HG03575 (cell line): ENCODE measurements around the gene TIFAB.
"Not testable (repeated sequence)": the region's sequence is repeated elsewhere in the genome, so short reads cannot be mapped to it uniquely, and the experiment has no call there.

Experiments used
- ATAC-seq: cut with Tn5 transposase; IDR thresholded peaks from one replicate; pipeline ENCODE4 v1.9.1; 2021; ENCODE audit not compliant: unreplicated experiment, insufficient number of reproducible peaks, low FRiP score; ENCODE audit errors: extremely low read depth

Gene TIFAB, protein sequence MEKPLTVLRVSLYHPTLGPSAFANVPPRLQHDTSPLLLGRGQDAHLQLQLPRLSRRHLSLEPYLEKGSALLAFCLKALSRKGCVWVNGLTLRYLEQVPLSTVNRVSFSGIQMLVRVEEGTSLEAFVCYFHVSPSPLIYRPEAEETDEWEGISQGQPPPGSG

DNA sequence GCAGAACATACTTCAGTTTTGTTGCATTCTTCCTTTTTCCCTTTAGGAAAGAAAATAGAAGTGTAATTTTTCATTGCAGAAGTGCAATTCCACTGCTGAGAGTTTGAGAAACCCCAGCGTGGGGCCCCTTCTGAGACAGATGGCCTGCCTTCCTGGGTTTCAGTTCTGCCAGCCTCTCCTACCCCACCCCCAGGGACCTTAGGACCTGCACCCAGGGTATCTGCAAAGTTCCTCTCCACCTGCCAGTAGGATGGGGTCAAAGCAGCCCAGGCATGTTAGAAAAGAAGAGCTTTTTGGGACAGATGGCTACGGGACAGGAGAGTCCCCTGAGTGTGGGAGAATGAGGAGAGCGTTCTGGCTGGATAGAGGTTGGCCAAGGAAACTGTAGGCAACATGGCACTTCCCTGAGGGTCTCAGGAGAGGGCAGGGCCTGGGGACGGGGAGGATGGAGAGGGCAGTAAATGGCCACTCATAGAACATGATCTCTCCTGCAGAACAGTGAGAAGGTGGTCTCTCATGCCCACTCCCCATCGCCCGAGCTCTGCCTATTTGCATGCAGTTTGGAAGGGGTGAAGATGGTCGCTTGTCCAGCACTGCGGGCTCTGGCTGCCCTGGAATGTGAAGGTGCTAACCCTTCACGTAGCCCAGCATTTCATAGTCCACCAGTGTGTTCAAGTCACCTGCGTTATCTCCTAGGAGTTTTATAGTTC is at the start of gene TIFAB:
TSS of gene TIFAB (minus strand) at position 31 of the 710 bp plus-strand sequence. CDS start 2,412 bp downstream, outside the sequence.
- no peak for ATAC-seq

DNA sequence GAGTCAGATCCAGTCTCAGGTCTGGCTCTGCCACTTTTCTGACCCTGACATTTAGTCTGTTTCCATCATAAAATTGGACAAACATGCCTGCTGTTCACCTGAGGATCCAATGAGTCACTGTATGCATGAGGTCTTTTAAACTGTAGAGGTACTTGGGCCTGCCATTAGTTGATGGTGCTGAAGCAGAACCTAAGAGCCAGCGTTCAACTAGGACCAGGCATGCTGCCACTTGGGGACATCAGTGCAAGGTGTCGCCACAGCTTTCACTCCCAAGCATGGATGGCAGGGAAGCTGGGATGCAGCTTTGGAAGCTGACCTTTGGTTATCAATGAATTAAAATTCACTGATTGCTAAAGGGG is 46.5 kb upstream of the TIFAB start:
- no peak for ATAC-seq

DNA sequence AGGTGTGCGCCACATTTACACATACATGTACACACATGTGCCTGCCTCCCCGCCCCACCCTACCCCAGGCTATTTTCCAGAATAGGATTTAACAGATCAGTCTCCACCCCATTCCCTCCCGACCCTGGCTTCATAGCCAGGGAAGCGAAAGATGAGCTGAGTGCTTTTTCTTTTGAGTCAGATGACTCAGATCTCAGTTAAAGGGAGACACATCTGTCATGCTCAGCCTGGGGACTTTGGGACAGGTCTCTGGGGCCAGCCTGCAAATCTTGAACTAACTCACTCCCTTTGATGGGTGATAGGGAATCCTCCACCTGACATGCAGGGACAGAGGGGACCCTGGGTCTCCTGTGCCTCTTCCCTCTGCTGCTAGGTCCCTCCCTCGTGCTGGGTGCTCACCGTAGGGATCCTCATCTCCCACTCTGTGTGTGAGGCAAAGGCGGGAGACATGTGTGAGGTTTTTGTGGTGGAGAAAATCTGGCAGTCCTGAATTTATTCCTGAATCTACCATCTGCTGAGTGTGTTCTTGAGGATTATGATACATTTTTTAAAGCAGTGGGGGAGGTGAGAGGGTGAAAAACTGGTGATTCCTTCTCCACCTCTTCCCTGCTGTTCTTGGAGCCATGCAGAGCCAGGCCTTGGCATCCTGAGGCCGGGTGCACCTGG is 46.0 kb upstream of the TIFAB start:
- ATAC-seq = no peak

DNA sequence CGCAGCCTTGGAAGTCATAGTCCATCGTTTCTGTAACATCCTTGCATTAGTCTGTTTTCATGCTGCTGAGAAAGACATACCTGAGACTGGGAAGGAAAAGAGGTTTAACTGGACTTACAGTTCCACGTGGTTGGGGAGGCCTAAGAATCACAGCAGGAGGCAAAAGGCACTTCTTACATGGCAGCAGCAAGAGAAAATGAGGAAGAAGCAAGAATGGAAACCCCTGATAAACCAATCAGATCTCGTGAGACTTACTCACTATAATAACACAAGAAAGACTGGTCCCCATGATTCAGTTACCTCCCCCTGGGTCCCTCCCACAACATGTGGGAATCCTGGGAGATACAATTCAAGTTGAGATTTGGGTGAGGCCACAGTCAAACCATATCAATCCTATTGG is 43.4 kb upstream of the TIFAB start:
- ATAC-seq = not testable (repeated sequence)

DNA sequence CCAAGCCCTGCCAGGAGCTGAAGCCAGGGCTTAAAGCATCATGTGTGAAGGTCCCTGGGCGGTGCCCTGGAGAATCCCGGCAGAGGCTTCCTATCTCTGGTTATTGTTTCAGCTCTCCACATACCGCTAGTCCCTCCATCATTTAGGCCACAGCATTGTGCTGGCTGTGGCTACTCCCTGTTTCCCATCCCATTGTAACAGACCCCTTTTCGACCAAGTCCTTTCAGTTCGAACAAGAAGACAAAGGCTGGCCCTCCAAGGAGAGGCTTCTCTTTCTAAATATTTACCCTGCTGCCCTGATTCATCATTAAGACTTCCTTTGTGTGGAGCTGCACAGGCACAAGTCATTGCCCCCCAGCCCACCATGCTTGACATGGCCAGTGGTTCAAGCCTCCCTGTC is 42.0 kb upstream of the TIFAB start:
- no peak for ATAC-seq

DNA sequence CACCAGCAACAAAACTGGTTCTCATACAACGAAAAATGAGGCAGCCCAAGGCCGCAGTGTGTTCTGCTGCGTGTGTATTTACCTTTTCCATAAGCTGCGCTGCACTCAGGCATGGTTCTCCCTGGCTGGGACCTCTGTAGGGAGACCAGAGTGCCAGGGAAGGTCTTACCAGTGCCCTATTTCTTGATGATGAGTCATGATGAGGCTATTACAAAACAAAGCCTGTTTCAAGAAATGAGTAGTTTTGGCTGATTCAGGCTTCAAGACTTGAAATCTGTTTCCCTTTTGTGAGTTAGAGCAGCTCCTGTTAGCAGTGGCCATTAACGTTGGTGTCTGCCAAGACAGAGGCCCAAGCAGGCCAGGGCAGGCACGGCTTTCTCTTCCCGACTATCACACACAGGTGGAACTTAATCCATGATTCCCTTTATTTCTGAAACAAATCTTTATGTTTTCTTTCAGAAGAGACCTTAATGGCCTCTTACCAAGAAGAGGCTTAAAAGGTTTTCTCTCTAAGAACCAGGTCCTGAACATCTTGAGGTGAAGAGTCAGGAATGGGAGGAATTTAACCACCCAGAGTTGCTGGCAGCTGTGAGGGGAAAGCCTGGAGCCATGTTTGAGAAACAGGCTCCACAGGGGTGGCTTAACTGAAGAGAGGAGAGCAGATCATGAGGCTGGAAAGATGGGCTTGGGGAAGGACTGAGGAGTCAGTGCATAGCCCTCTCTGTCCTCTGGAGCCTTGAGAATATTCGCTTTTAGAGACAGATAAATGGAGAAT is 41.4 kb upstream of the TIFAB start:
- ATAC-seq = no peak

DNA sequence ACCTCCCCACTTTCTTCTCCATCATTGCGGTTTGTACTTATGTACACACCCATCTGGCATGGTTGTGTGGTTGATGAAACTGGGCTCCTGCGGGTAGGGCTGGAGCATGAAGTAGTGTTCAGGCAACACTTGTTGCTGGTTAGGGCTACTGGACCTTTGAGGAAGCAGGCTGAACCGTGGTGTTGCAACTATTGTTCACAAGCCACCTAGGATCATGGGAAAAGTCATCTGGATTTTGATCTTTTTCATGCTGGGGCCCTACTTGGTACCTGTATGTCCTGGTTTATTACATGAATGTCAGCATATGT is 40.1 kb upstream of the TIFAB start:
- no peak for ATAC-seq

DNA sequence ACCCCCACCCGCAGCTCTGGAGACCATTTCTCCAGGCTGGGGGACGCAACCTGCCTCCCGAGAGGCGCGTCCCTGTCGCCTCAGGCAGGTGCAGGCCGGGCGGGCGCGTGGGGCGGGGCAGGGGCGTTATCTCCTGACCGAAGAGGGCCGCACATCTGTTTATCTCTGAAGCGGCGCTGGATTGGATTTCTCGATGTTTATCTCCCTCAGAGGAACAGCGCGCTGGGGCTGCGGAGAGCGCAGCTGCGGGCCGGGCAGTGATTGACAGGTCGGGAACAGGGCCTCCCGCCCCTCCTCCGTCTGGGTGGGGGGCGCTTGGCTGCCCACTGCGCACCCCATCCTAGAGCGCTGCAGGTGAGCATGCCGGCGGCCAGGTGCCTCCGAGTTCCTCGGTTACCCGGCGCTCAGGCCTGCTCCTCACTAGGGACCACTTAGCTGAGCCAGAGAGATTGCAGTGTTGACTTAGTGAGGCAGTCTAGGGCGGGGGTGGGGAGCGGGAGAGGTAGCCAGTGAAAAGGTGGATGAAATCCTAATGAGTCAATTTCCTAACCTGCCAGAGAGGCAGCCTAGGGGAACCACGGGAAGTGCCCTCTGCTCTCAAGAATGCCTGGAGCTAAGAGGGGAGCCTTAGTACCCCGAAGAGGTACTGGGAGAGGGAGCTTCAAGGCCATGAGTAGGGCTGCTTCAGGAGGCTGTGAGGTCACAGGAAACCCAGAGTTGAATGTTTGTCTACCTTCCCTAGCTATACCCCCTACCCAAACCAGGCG is 39.6 kb upstream of the TIFAB start:
- ATAC-seq = no peak

DNA sequence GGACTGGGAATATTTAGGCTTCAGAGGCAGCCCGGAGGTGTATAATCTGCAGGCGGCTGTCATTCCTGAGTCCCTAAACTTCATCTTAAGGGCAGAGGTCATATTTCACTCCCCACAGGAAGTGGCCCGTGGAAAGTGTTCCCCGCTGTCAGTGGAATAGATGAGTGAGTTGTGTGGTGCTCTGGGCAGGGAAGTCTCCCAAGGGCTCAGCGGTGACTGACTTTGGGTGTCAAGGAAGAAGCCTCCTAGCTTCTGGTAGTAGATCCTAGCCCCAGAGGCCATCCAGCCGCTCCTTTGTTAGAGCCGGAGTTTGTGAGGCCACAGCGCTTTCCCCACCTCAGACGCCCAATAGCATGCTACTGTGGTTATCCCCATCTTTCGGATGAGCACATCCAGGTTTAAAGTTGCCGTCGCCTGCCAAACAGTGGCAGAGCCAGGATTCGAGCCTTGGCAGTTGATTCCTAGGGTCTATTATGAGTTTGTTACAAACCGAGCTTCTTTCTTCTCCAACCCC is 38.9 kb upstream of the TIFAB start:
- ATAC-seq = no peak

DNA sequence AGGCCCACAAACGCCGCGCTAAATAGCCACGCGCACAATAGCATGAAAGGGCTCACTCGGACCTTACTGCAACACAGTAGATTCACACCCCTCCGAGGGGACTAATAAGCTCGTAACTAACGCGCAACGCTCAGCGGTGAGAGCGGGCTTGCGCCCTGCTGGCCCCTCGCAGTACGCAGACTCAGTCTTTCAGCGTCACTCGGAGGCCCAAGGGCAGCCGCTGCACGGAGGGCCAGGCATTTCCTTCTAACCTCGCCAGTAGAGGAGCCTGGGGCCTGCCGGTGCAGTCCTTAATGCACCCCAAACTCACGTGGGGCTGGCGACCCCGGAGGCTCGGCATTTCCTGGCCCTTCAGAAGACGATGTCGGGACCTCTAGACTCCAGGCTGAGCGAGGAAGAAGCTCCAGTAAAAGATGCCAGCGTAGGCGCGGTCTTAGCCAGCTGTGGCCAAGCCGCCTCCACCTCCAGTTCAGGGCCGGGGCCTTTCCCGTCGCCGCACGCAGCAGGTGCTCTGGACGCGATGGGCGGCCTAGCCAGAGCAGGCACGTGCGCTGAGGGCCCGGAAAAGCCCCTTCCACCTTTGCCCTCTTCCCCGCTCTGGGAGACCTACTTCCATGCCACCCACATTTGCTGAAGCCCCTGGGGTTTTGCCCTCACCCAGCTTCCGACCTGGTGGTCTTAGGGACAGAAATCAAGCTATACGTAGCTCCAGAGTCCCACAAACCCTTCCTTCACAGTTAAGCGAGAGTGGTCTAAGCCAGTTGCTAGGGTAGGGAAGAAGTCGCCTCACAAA is 38.3 kb upstream of the TIFAB start:
- no peak for ATAC-seq

DNA sequence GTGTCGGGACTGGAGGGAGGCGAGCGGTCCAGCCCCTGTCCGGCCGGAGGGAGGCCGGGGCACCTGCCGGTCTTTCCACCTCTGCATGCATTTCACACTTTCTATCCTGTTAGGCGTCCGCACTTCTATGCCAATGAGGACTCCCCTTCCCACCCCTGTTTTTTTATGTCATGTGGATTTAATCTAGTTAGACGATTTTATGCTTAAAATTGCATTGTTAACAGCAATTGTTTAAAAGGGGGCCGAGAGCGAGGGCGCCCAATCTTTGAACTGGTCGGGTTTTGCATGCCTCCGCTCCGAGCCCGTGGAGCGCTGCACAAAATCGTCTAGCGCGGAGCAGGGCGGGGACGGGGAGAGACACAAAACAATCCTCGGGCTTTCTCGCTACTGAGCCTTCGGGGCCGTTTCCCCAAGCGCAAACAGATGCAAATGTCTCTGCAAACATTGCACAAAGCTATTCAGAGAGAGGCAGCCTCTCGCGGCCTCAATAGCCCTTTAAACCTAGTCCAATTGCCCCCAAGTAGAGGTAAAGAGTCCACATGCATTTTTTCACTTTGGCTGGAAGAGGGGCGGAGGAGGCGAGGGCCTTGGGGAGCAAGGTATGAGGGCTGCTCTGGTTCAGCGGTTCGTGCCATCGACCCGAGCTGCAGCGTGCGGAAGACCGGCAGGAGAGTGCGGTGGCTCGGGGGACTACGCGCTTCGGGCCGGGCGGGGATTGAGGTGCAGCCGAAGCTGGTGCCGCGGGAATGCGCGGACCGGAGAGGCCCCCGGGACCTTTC is 37.5 kb upstream of the TIFAB start:
- ATAC-seq = no peak

DNA sequence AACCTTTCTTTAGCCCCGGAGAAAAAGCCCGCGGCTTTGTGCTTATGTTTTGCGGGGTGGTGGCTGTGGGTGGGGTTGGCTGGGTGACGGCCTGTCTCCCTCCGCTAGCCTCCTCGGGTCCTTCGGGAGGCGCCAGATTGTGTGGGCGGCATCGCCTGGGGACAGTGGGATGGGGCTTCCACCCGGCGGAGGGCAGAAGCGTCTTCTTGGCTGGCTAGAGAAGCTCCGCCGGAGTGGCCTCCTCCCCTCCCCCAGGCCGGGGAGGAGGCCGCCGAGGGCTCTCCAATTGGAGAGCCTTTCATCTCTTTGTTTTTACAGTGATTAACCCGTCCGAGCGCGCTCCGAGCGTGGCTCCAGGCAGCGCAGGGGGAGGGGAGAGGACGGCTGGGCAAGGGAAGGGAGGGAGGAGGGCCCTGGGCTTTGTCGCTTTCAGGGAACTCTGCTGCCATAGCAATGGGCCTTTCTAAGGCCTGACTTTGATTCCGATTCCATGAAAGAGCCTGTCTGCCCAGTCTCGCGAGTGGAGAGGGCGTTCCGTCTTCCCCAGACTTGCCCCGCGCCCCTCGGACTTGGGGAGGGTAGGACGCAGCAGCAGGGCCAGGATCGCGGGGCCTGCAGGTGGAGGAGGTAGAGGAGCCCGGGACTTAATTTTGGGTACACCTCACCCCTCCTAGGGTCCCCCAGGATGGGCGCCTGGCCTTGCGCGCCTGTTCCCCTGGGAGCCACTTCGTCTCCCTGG is 36.7 kb upstream of the TIFAB start:
- no peak for ATAC-seq

DNA sequence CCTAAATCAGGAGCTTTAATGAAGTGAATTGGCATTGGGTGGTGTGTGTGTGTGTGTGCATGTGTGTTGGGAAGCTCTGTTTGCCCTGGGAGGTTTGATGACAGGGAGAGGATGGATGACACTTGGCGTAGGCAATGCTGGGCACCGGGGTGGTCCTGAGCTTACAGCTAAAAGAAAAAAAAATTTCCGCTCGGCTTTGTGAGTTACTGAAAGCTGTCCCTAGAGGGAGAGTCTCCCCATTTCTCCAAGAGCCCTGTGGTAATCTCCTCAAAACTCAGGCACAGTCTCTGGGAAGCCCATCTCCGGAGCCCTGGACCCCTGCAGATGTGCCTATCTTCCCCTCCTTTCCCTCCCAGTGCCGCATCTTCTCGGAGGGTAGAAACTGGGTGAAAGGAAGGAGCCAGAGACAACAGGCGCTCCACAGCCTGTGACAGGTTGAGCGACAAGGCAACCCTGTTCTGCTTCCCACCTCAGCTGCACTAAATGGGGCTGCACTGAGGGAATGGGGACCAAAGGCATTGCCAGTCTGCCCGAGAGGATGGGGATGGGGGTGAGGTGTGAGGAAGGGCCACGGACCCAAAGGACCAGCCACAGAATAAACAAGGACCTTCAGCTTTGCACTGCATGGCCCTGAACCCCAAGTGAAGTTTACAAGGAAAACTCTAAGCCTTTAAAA is 35.8 kb upstream of the TIFAB start:
- ATAC-seq = no peak

DNA sequence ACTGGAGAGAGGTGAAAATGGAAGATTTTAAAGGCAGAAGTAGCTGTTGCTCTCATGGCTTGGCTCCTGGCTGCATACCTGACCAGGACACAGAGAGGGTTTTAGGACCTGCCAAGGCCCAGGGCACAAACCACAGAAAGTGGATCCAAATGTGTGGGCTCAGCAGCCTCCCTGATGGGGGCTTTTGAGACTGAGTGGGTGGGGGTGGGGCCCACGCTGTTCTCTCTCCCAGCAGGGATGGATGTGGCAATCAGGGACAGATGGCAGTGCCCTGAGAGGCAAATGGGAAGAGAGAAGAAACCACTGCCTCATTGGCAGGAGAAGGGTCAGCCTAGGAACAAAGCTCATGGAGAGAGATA is 34.9 kb upstream of the TIFAB start:
- no peak for ATAC-seq

DNA sequence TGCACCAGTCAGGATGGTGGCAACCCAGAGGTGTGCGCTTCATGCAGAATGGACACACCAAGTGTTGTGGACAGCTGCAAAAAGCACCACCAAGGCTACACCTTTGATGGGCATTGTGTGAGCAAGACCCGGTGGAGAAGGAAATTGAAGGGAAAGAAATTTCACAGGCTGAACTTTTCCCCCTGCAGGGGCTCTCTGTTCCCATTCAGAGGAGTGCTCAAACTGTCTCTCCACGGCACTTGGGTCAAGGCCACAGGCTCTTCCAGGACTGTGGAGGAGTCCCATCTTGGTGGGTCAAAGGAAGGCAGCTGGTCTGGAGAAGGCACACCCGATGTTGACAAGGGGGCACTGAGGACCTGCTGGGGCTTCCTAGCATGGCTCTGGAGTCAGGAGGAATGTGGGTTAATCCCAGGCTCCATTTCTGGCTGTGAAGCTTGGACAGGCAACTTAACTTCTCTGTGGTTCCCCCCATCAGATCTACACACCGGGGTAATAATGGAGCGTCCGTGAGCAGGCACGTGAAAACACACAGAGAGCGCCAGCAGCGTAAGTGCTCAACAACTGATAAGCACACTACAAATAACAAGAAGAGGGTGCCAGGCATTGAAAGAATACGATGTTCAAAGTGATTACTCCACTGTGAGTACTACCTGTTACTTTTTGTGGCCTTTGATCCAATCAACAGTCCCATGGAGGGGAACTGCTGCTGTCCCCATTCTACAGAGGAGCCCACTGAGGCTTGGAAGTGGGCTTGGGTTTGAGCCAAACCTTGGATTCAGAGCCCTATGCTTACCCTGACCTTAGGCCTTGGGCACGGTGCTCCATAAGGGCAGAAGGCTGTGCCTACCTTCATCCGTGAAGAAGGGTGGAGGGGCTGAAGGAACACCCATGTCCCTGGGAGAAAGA is 34.2 kb upstream of the TIFAB start:
- no peak for ATAC-seq

DNA sequence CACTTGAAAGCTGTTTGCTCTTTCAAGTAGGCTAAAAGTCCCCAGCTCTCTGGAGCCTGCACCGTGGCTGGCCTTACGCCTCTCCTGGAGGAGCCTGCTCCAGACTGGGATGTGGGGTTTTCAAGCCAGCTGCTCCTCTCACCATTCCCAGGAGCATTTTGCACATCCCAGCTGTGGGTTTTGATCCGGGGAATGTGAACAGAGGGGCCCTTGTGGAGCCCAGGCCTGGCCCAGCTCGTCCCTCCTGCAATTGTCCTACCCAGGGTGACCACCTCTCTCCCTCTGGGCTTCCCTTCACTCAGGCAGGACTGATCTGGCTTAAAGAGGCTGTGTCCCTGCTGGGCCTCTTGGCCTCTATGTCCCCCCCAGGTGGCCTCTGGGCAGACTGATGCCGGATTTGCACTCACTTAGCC is 32.5 kb upstream of the TIFAB start:
- ATAC-seq = no peak
